C1 segment of cervical spinal cord (tissue), 14 donors: ENCODE data around the gene COQ7.
A peak's percentile ranks its signal among the peaks of the same experiment; 100 is the strongest.

Experiments used
- DNase-seq, 14 donors: peaks; one replicate each; lab custom pipeline; 2025; lab: John Stamatoyannopoulos, UW

COQ7 gene

GRCh38 chr16:19112099-19112407, 44.6 kb downstream of the COQ7 start:
- no peak for DNase-seq

GRCh38 chr16:19113577-19114358, 46.4 kb downstream of the COQ7 start, which contains the start of gene ITPRIPL2:
Gene ITPRIPL2 (plus strand): TSS chr16:19113964. CDS start chr16:19114462, 498 bp downstream.
- peak in 9 of 14 donors; percentile 27 to 72 (median 45) for DNase-seq

DNA sequence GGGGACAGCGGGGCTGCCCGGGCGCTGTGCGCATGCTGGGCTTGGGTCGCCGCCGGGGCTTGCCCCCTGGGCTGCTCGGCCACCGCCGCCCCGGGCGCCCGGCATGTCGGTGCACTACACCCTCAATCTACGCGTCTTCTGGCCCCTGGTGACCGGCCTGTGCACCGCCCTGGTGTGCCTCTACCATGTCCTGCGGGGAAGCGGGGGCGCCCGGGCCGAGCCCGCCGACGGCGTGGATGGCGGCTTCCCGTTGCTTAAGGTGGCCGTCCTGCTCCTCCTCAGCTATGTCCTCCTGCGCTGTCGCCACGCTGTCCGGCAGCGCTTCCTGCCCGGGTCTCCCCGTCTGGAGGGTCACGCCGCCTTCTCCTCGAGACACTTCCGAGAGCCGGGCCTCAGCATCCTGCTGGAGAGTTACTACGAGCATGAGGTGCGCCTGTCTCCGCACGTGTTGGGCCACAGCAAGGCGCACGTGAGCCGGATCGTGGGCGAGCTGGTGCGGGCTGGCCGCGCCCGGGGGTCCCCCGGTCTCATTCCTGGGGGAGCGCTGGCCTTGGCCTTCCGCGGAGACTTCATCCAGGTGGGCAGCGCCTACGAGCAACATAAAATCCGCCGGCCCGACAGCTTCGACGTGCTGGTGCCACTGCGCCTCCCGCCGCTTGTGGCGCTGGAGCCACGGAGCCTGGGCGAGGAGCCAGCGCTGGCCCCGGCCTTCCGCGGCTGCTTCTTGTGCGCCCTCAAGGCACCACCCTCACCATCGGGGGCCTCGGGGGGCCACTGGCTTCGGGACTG, 47.1 kb downstream of the COQ7 start:
- DNase-seq: peak in 5 of 14 donors; percentile 23 to 51 (median 47)

- no peak for DNase-seq
Measured at GRCh38 chr16:19115148-19116021, 48.0 kb downstream of the COQ7 start.

- no peak for DNase-seq
Measured at GRCh38 chr16:19116711-19117449, 49.5 kb downstream of the COQ7 start.

DNA sequence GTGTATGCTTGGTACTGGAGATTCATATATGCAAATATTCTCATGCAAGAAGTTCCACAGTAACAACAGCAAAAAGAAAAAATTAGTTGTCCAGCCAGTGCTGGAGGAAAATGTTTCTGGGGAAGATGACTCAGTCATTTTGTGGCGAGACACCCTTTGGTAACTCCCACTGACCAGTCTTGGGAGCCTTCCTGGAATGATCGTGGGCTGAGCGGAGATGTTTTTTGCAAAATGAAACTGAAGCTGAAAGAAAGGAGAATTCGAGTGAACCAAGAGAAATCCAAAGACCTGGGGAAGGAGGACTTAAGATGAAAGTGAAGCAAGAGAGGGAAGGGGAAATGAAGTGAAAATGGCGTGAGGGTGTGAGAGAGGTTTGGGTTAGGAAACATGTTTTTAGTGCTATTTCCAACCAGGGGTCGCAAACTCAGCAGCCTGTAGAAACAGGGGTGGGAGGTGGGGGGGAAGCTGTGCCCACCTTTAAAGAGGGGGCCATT, 51.6 kb downstream of the COQ7 start:
- peak in 6 of 14 donors; percentile 7 to 57 (median 9) for DNase-seq

- DNase-seq: no peak
Measured at GRCh38 chr16:19119564-19119963, 52.1 kb downstream of the COQ7 start.

GRCh38 chr16:19123535-19124178, 56.2 kb downstream of the COQ7 start:
- no peak for DNase-seq

DNA sequence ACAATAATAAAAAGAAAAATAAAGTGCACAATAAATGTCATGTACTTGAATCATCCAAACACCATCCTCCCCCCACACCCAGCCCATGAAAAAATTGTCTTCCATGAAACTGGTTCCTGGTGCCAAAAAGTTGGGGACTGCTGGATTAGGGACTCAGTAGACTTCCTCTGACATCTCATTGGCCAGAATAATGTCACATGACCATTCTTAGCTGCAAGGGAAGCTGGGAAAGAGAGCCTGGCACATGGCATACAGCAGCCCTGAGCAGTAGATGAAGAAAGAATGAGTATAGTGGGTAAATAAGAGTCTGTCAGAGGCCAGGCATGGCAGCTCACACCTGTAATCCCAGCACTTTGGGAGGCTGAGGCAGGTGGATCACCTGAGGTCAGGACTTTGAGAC, 58.9 kb downstream of the COQ7 start:
- no peak for DNase-seq

DNA sequence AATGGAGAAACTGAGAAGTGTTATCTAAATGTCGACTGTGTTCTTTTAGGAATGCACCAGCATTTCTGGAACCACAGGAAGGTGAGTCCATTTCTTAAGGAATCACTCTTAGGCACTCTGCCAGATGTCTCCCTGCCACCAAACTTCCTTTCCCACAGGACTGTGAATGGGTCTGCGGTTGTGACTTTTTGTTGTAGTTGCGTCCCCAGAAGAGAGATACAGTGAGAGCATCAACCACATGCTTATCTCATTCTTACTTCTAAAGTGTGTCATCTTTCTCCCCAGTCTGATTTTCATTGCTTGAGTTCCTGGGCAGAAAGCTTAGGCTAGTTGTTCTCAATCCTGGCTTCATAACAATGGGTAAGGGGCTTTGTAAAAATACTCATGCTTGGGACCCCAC, 59.8 kb downstream of the COQ7 start:
- DNase-seq: no peak

- DNase-seq: peak in 1 of 14 donors; percentile 5
Measured at GRCh38 chr16:19127674-19128131, 60.3 kb downstream of the COQ7 start.

DNA sequence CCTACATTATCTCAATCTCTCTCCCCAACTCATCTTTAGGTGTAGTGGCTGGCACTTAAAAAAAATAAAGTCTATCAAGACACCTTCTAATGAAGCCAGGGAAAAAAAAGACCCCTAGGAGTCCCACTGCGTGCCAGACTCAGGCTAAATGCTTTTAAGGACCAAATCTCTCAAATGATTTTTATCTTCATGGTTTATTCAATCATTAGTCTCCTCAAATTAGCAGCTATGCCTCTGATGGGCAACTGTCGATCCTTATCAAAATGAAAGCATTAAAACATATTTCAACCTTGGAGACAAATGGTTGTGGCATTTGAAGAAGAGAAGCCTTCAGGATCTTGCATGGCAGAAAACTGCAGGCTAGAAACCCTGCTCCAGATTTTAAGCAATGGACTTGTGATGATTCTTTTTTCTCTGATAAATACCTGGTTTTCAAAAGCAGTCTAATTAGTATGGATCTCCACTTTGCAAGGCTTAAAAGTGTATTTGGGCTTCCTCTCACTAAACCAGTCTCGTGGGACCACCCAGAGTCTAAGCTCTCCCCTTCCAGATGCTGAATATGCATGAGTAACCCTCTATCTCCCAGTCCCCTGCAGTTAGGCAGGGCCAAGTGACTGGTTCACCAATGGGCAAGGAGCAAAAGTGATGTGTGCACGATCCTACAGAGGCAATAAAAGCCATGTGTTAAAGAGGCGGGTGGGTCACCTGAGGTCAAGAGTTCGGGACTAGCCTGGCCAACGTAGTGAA, 61.2 kb downstream of the COQ7 start:
- no peak for DNase-seq
